A673 (cell line): ENCODE measurements around the gene CTNNA3. TPM values are rescaled to one million over a fixed set of nuclear protein-coding genes. Genes with fewer than 3 reads are reported as not detected.

ENCODE experiments used
- BruUV-seq: library from RNA; stranded (reverse); fragments of 400-500 nt; replicated peaks from 2 replicates; lab custom pipeline; 2021; lab: Mats Ljungman, UMichigan
- CTCF ChIA-PET: fragments of 300-600 bp; sonication (Branson Sonifier 250); formaldehyde crosslinking; loops from one replicate; lab custom pipeline; 2022; ENCODE audit warnings: antibody characterized with exemption; lab: Charles Lee
- POLR2A ChIA-PET: fragments of 300-600 bp; sonication (Branson Sonifier 250); formaldehyde crosslinking; loops from one replicate; lab custom pipeline; 2022; ENCODE audit warnings: antibody characterized with exemption; ENCODE audit not compliant: low non-redundant PET; lab: Charles Lee
- DNase-seq: peaks from one replicate; pipeline ENCODE4 v3.0.0-alpha.2; 2015; ENCODE audit warnings: low spot score
- H3K27ac ChIP-seq: fragments of 200-600 bp; sonication (generic); 2 replicates; pipeline ENCODE4 v1.5.1; 2016; ENCODE audit warnings: mixed run types, low read depth, mild to moderate bottlenecking, mixed read lengths, antibody characterized with exemption, low read length; ENCODE audit not compliant: poor library complexity, severe bottlenecking
- H3K27me3 ChIP-seq: fragments of 200-600 bp; sonication (generic); replicated peaks from 2 replicates; pipeline ENCODE4 v1.6.1; 2017; ENCODE audit warnings: mixed run types, low read depth, mild to moderate bottlenecking, mixed read lengths, antibody characterized with exemption, low read length; ENCODE audit not compliant: insufficient read depth, poor library complexity
- H3K36me3 ChIP-seq: fragments of 200-600 bp; sonication (generic); 2 replicates; pipeline ENCODE4 v1.6.1; 2016; ENCODE audit warnings: mixed run types, mild to moderate bottlenecking, mixed read lengths, antibody characterized with exemption, low read length; ENCODE audit not compliant: insufficient read depth, poor library complexity, severe bottlenecking
- H3K4me1 ChIP-seq: fragments of 200-600 bp; sonication (generic); 2 replicates; pipeline ENCODE4 v1.6.1; 2017; ENCODE audit warnings: mixed run types, mild to moderate bottlenecking, mixed read lengths, antibody characterized with exemption, low read length; ENCODE audit not compliant: insufficient read depth, poor library complexity, severe bottlenecking
- H3K4me3 ChIP-seq: fragments of 200-600 bp; sonication (generic); 2 replicates; pipeline ENCODE4 v1.5.1; 2016; ENCODE audit warnings: low read depth, mixed run types, mild to moderate bottlenecking, mixed read lengths, low read length; ENCODE audit not compliant: poor library complexity, severe bottlenecking
- H3K9me3 ChIP-seq: fragments of 200-600 bp; sonication (generic); 2 replicates; pipeline ENCODE4 v1.6.1; 2016; ENCODE audit warnings: mixed run types, low read depth, mild to moderate bottlenecking, mixed read lengths, antibody characterized with exemption, low read length; ENCODE audit not compliant: poor library complexity, severe bottlenecking
- CTCF ChIP-seq: fragments of 300-800, 200-600 bp; sonication (generic); conservative IDR thresholded peaks from 2 replicates; pipeline ENCODE4 v1.5.1; 2017; ENCODE audit warnings: low read depth, mild to moderate bottlenecking, antibody characterized with exemption, low read length, moderate library complexity, mixed read lengths
- EZH2 ChIP-seq: fragments of 200-600 bp; sonication (generic); IDR thresholded peaks from 2 replicates; pipeline ENCODE4 v1.6.1; 2017; ENCODE audit warnings: borderline replicate concordance, low read depth, mild to moderate bottlenecking, mixed read lengths, antibody characterized with exemption, low read length; ENCODE audit not compliant: poor library complexity, severe bottlenecking
- intact Hi-C: fragments of 100-400 bp; cut with micrococcal nuclease; formaldehyde crosslinking; loops from one replicate; pipeline ENCODE4 v1.10.0; 2022; ENCODE audit not compliant: unreplicated experiment
- total RNA-seq: library from RNA; stranded (reverse); gene quantifications from 2 replicates; pipeline ENCODE4 v1.2.3, GENCODE V29; 2021

Gene CTNNA3
- total RNA-seq, 1 experiment from 2014 or later: not detected

- intact Hi-C loops: no loop called here
- H3K4me1 ChIP-seq: no peaks in the 10 kb centered on the region
- H3K27me3 ChIP-seq: no peaks in the 10 kb centered on the region
- H3K9me3 ChIP-seq: no peaks in the 10 kb centered on the region
- no peak overlapping the region for H3K27ac ChIP-seq
- DNase-seq: no peak
- POLR2A ChIA-PET: no interaction called here
- no peak overlapping the region for H3K4me3 ChIP-seq
- CTCF ChIA-PET: no interaction called here
- TF ChIP-seq CTCF (no peak), EZH2 (no peak)
- no peaks in the 10 kb centered on the region for H3K36me3 ChIP-seq
- BruUV-seq: no TSS peak
Observed at GRCh38 chr10:66782144-66782543, 913.9 kb downstream of the CTNNA3 start.

- Histone ChIP-seq H3K27ac (no peak overlapping the region), H3K27me3 (no peaks in the 10 kb centered on the region), H3K9me3 (no peaks in the 10 kb centered on the region), H3K36me3 (no peaks in the 10 kb centered on the region), H3K4me1 (no peaks in the 10 kb centered on the region), H3K4me3 (no peak overlapping the region)
- BruUV-seq: no TSS peak
- TF ChIP-seq EZH2 (no peak), CTCF (no peak)
- CTCF ChIA-PET: no interaction called here
- intact Hi-C loops: no loop called here
- DNase-seq: no peak
- POLR2A ChIA-PET: no interaction called here
Observed at GRCh38 chr10:66780796-66781195, 915.2 kb downstream of the CTNNA3 start.

- no peaks in the 10 kb centered on the region for H3K36me3 ChIP-seq
- no TSS peak for BruUV-seq
- H3K4me1 ChIP-seq: no peaks in the 10 kb centered on the region
- POLR2A ChIA-PET: no interaction called here
- intact Hi-C loops: no loop called here
- TF ChIP-seq EZH2 (no peak), CTCF (no peak)
- H3K27me3 ChIP-seq: no peaks in the 10 kb centered on the region
- no peak for DNase-seq
- H3K4me3 ChIP-seq: no peak overlapping the region
- H3K9me3 ChIP-seq: no peaks in the 10 kb centered on the region
- CTCF ChIA-PET: no interaction called here
- no peak overlapping the region for H3K27ac ChIP-seq
Observed at GRCh38 chr10:66778351-66778750, 917.6 kb downstream of the CTNNA3 start.
